H9 (cell line): ENCODE data around the gene ANKRD44. TPM values are rescaled to one million over a fixed set of nuclear protein-coding genes. Genes with fewer than 3 reads are reported as not detected.

Experiments used
- DNase-seq: peaks from one replicate; pipeline ENCODE4 v3.0.0-alpha.2; 2017
- H2AFZ ChIP-seq: one replicate; pipeline ENCODE4 v1.6.1; 2013; ENCODE audit warnings: mild to moderate bottlenecking, low read length, control low read depth, moderate library complexity
- H2AK5ac ChIP-seq: 2 replicates; pipeline ENCODE4 v1.6.1; 2013; ENCODE audit warnings: low read length, control low read depth, mixed read lengths; ENCODE audit not compliant: insufficient read length
- H2BK120ac ChIP-seq: one replicate; pipeline ENCODE4 v1.6.1; 2013; ENCODE audit warnings: low read depth, mild to moderate bottlenecking, low read length, control low read depth, inconsistent platforms; ENCODE audit not compliant: poor library complexity, severe bottlenecking
- H2BK12ac ChIP-seq: 2 replicates; pipeline ENCODE4 v1.6.1; 2013; ENCODE audit warnings: low read length, control low read depth, mixed read lengths, low read depth; ENCODE audit not compliant: insufficient read length
- H2BK15ac ChIP-seq: 2 replicates; pipeline ENCODE4 v1.6.1; 2013; ENCODE audit warnings: low read depth, low read length, control low read depth
- H2BK20ac ChIP-seq: one replicate; pipeline ENCODE4 v1.6.1; 2013; ENCODE audit warnings: low read depth, mild to moderate bottlenecking, low read length, control low read depth, inconsistent platforms; ENCODE audit not compliant: poor library complexity, severe bottlenecking
- H2BK5ac ChIP-seq: 2 replicates; pipeline ENCODE4 v1.6.1; 2013; ENCODE audit warnings: low read length, control low read depth, mixed read lengths; ENCODE audit not compliant: insufficient read length
- H3K14ac ChIP-seq: 2 replicates; pipeline ENCODE4 v1.6.1; 2013; ENCODE audit warnings: low read length, control low read depth; ENCODE audit not compliant: insufficient read depth
- H3K18ac ChIP-seq: 2 replicates; pipeline ENCODE4 v1.6.1; 2013; ENCODE audit warnings: low read depth, mild to moderate bottlenecking, mixed read lengths, low read length, control low read depth; ENCODE audit not compliant: insufficient read length
- H3K23ac ChIP-seq: 2 replicates; pipeline ENCODE4 v1.6.1; 2013; ENCODE audit warnings: low read length, control low read depth, mixed read lengths, low read depth; ENCODE audit not compliant: insufficient read length
- H3K23me2 ChIP-seq: 2 replicates; pipeline ENCODE4 v1.6.1; 2013; ENCODE audit warnings: low read depth, mild to moderate bottlenecking, mixed read lengths, low read length, control low read depth; ENCODE audit not compliant: insufficient read length, poor library complexity, severe bottlenecking
- H3K27ac ChIP-seq: 2 replicates; pipeline ENCODE4 v1.5.1; 2013; ENCODE audit warnings: low read length, control low read depth, mixed read lengths, low read depth; ENCODE audit not compliant: insufficient read length
- H3K27me3 ChIP-seq: 2 replicates; pipeline ENCODE4 v1.6.1; 2013; ENCODE audit warnings: low read length, control low read depth, inconsistent platforms; ENCODE audit not compliant: insufficient read depth
- H3K4ac ChIP-seq: 2 replicates; pipeline ENCODE4 v1.6.1; 2013; ENCODE audit warnings: low read depth, mild to moderate bottlenecking, control low read depth, inconsistent platforms, low read length, moderate library complexity
- H3K4me1 ChIP-seq: 2 replicates; pipeline ENCODE4 v1.6.1; 2013; ENCODE audit warnings: low read length, control low read depth, inconsistent platforms; ENCODE audit not compliant: insufficient read depth
- H3K4me2 ChIP-seq: 2 replicates; pipeline ENCODE4 v1.6.1; 2013; ENCODE audit warnings: low read length, control low read depth, mixed read lengths; ENCODE audit not compliant: insufficient read length, insufficient read depth
- H3K56ac ChIP-seq: 2 replicates; pipeline ENCODE4 v1.6.1; 2013; ENCODE audit warnings: low read depth, mild to moderate bottlenecking, mixed read lengths, low read length, control low read depth; ENCODE audit not compliant: insufficient read length
- H3K79me1 ChIP-seq: 2 replicates; pipeline ENCODE4 v1.6.1; 2013; ENCODE audit warnings: low read depth, mild to moderate bottlenecking, moderate library complexity, low read length, control low read depth, inconsistent platforms; ENCODE audit not compliant: insufficient read depth, poor library complexity, severe bottlenecking
- H3K79me2 ChIP-seq: 2 replicates; pipeline ENCODE4 v1.6.1; 2013; ENCODE audit warnings: low read length, control low read depth, inconsistent platforms; ENCODE audit not compliant: insufficient read depth
- H3K9ac ChIP-seq: 2 replicates; pipeline ENCODE4 v1.6.1; 2013; ENCODE audit warnings: low read length, control low read depth, mixed read lengths; ENCODE audit not compliant: insufficient read length; ENCODE audit errors: extremely low read depth
- H3K9me3 ChIP-seq: one replicate; pipeline ENCODE4 v1.6.1; 2013; ENCODE audit warnings: low read depth, low read length, inconsistent platforms; ENCODE audit not compliant: control insufficient read depth
- H3T11ph ChIP-seq: one replicate; pipeline ENCODE4 v1.6.1; 2013; ENCODE audit warnings: mild to moderate bottlenecking, low read length, control low read depth, inconsistent platforms
- H4K20me1 ChIP-seq: one replicate; pipeline ENCODE4 v1.6.1; 2013; ENCODE audit not compliant: control insufficient read depth, insufficient read length, insufficient read depth
- H4K5ac ChIP-seq: 2 replicates; pipeline ENCODE4 v1.6.1; 2013; ENCODE audit warnings: low read depth, mild to moderate bottlenecking, mixed read lengths, low read length, control low read depth; ENCODE audit not compliant: insufficient read length
- H4K8ac ChIP-seq: replicated peaks from 2 replicates; pipeline ENCODE4 v1.6.1; 2013; ENCODE audit warnings: low read length, control low read depth, mixed read lengths, low read depth; ENCODE audit not compliant: insufficient read length
- H4K91ac ChIP-seq: 2 replicates; pipeline ENCODE4 v1.6.1; 2013; ENCODE audit warnings: low read depth, mild to moderate bottlenecking, moderate library complexity, mixed read lengths, low read length, control low read depth; ENCODE audit not compliant: insufficient read length
- H3K27ac Mint-ChIP-seq, 3 experiments: 2 replicates in 2 of 3; 3 replicates in 1 of 3; pipeline ENCODE4 v1.8.0; 2020 to 2021; ENCODE audit warnings: mixed read lengths in 3 of 3, mild to moderate bottlenecking in 1 of 3, moderate library complexity in 1 of 3
- H3K27me3 Mint-ChIP-seq: 2 replicates; pipeline ENCODE4 v1.8.0; 2021; ENCODE audit warnings: low read depth, mild to moderate bottlenecking, moderate library complexity, mixed read lengths
- H3K36me3 Mint-ChIP-seq, 3 experiments: 2 replicates in 2 of 3; 3 replicates in 1 of 3; pipeline ENCODE4 v1.8.0; 2020 to 2021; ENCODE audit warnings: low read depth in 3 of 3, mixed read lengths in 3 of 3; ENCODE audit not compliant: insufficient read depth in 1 of 3
- H3K4me1 Mint-ChIP-seq, 2 experiments: 2 replicates each; pipeline ENCODE4 v1.8.0; 2020; ENCODE audit warnings: mixed read lengths in 2 of 2
- H3K4me3 Mint-ChIP-seq, 2 experiments: 2 replicates in 1 of 2; 3 replicates in 1 of 2; pipeline ENCODE4 v1.8.0; 2020 to 2021; ENCODE audit warnings: mild to moderate bottlenecking in 2 of 2, mixed read lengths in 2 of 2, moderate library complexity in 1 of 2
- H3K9me3 Mint-ChIP-seq, 2 experiments: 2 replicates in 1 of 2; 3 replicates in 1 of 2; pipeline ENCODE4 v1.8.0; 2020; ENCODE audit warnings: mild to moderate bottlenecking in 2 of 2, mixed read lengths in 2 of 2, moderate library complexity in 1 of 2
- CTCF ChIP-seq: fragments of 200-600 bp; sonication (generic); conservative IDR thresholded peaks from 3 replicates; pipeline ENCODE4 v1.8.0; 2021; ENCODE audit warnings: antibody characterized with exemption, mild to moderate bottlenecking
- WGBS: extraction: QIAGEN DNeasy Blood & Tissue Kit; methylation state at CpG from one replicate; pipeline ENCODE4 v1.1.7; 2013; ENCODE audit warnings: missing lambda C conversion rate, low lambda C conversion rate, mixed read lengths; ENCODE audit not compliant: insufficient read length; ENCODE audit errors: extremely low coverage; 5-methylcytosine and 5-hydroxymethylcytosine counted together
- total RNA-seq: library from RNA; stranded (reverse); gene quantifications from 2 replicates; pipeline ENCODE4 v1.2.1, GENCODE V29; 2021

ANKRD44 gene
- total RNA-seq, 1 experiment from 2014 or later, result 1.9 TPM

GRCh38 chr2:197146995-197147394 lies 163.6 kb downstream of the ANKRD44 start:
- Mint-ChIP-seq H3K4me1 (no peaks in the 10 kb centered on the region), H3K4me3 (no peak overlapping the region), H3K27me3 (no peaks in the 10 kb centered on the region), H3K27ac (no peak overlapping the region), H3K9me3 (no peaks in the 10 kb centered on the region), H3K36me3 (no peaks in the 10 kb centered on the region)
- no peak overlapping the region for H3K9ac ChIP-seq
- no peaks in the 10 kb centered on the region for H3K79me2 ChIP-seq
- H3K56ac ChIP-seq, result no peak overlapping the region
- no peak overlapping the region for H3K27ac ChIP-seq
- H3K18ac ChIP-seq, result no peak overlapping the region
- no peak overlapping the region for H2BK12ac ChIP-seq
- no peaks in the 10 kb centered on the region for H3K9me3 ChIP-seq
- no CpG with 5 or more reads among the region's 5 CpGs for WGBS
- H2BK20ac ChIP-seq, result no peak overlapping the region
- no peaks in the 10 kb centered on the region for H4K20me1 ChIP-seq
- H2BK15ac ChIP-seq, result no peak overlapping the region
- no peak overlapping the region for H2AFZ ChIP-seq
- no peak overlapping the region for H3K23ac ChIP-seq
- TF ChIP-seq CTCF, result no peak
- no peak overlapping the region for H3K14ac ChIP-seq
- no peak overlapping the region for H2BK120ac ChIP-seq
- no peak overlapping the region for H4K5ac ChIP-seq
- no peaks in the 10 kb centered on the region for H3K27me3 ChIP-seq
- DNase-seq, result no peak
- H2BK5ac ChIP-seq, result no peak overlapping the region
- H3T11ph ChIP-seq, result no peak overlapping the region
- no peak overlapping the region for H4K8ac ChIP-seq
- no peaks in the 10 kb centered on the region for H3K79me1 ChIP-seq
- no peak overlapping the region for H3K4me2 ChIP-seq
- no peak overlapping the region for H3K4ac ChIP-seq
- no peaks in the 10 kb centered on the region for H3K23me2 ChIP-seq
- H4K91ac ChIP-seq, result no peak overlapping the region
- H2AK5ac ChIP-seq, result no peak overlapping the region
- H3K4me1 ChIP-seq, result no peaks in the 10 kb centered on the region
